ENCODE data around the gene NSMCE1.

DNA sequence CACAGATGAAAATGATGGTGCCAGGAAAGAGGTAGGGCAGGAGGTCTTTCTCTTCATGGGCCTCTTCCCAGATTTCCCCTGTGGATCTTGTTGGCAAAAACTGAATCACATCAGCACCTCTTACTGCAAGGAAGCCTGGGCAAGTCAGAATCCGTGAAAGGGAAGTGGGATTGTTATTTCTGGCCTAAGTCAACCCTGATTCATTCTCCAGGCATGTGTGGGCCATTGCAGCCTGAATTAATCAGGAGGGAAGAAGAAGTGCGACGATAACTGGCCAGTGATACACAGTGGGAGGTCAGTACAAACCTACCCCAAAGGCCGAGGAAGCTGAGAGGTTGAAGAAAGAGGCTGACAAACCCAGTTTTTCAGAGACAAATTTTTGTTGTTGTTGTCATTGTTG is 17.9 kb upstream of the NSMCE1 start:
- no peak for TF ChIP-seq POLR2A (IDR thresholded peaks at IDR 0.05; ENCODE audit: low read depth, low read length)
- TF ChIP-seq, protein P1, sequence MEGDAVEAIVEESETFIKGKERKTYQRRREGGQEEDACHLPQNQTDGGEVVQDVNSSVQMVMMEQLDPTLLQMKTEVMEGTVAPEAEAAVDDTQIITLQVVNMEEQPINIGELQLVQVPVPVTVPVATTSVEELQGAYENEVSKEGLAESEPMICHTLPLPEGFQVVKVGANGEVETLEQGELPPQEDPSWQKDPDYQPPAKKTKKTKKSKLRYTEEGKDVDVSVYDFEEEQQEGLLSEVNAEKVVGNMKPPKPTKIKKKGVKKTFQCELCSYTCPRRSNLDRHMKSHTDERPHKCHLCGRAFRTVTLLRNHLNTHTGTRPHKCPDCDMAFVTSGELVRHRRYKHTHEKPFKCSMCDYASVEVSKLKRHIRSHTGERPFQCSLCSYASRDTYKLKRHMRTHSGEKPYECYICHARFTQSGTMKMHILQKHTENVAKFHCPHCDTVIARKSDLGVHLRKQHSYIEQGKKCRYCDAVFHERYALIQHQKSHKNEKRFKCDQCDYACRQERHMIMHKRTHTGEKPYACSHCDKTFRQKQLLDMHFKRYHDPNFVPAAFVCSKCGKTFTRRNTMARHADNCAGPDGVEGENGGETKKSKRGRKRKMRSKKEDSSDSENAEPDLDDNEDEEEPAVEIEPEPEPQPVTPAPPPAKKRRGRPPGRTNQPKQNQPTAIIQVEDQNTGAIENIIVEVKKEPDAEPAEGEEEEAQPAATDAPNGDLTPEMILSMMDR (conservative IDR thresholded peaks at IDR 0.05; ENCODE audit: low read depth, low read length), result no peak
- TF ChIP-seq, protein P2, sequence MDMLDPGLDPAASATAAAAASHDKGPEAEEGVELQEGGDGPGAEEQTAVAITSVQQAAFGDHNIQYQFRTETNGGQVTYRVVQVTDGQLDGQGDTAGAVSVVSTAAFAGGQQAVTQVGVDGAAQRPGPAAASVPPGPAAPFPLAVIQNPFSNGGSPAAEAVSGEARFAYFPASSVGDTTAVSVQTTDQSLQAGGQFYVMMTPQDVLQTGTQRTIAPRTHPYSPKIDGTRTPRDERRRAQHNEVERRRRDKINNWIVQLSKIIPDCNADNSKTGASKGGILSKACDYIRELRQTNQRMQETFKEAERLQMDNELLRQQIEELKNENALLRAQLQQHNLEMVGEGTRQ (IDR thresholded peaks at IDR 0.05; ENCODE audit: low read depth, low read length), result no peak
